Measurements from ENCODE around the gene SPATA2L. TPM values are rescaled to one million over a fixed set of nuclear protein-coding genes. Genes with fewer than 3 reads are reported as not detected.
A peak's percentile ranks its signal among the peaks of the same experiment; 100 is the strongest.
"Not testable (repeated sequence)": the region's sequence is repeated elsewhere in the genome, so short reads cannot be mapped to it uniquely, and the experiment has no call there.

Gene SPATA2L
- total RNA-seq, 1 donor from 2014 or later, result 2.3 TPM

DNA sequence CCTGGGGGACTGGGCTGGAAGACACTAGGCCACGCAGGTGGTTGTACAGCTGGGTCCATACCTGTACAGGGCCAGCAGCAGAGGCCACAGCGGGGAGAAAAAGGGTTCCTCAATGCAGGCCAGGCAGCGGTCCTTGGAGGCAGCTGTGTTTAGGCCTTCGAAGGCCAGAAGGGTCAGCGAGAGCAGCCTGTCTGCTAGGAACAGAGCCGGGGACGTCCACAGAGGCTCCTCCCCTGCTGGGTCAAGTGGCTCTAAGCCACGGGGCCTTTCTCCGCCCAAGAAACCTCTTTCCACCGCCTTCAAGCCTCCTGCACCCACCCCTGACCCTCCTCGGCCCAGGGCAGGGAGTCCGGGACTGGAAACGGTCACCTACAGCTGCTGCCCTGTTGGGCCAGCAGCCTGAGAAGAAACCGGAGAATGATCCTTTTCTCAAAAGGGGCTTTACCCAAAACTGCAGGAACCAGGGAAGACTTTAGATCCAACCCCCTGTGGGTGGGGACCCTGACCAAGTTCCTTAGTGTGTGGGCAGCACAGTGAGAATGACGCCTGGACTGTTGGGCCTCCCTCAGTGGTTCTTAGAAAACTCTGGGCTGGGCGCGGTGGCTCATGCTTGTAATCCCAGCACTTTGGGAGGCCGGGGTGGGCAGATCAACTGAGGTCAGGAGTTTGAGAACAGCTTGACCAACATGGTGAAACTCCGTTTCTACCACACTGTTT is 8.4 kb upstream of the SPATA2L start:
- no peak for ATAC-seq
- intact Hi-C loops (cut with micrococcal nuclease), result no loop called here
- DNase-seq, result no peak

DNA sequence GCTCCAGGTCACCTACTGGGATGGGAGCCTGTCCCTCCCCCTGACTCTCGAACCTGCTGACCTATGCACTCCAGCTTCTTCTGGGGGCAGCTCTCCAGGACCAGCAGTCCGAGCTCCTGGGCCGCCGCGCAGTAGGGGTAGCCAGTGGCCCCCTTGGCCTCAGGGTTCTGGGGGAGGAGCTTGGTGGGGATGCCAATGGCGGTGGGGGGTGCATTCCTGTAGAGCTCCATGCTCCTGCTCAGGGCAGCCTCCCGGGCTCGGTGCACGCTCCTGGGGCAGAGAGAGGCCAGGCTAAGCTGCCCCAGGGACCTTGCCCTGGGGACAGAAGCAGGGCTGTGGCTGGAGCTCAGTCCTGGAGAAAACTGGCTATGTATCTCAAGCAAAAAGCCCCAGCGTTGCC is 7.7 kb upstream of the SPATA2L start:
- ATAC-seq (no peak), DNase-seq (no peak)
- intact Hi-C loops (cut with micrococcal nuclease), result no loop called here

DNA sequence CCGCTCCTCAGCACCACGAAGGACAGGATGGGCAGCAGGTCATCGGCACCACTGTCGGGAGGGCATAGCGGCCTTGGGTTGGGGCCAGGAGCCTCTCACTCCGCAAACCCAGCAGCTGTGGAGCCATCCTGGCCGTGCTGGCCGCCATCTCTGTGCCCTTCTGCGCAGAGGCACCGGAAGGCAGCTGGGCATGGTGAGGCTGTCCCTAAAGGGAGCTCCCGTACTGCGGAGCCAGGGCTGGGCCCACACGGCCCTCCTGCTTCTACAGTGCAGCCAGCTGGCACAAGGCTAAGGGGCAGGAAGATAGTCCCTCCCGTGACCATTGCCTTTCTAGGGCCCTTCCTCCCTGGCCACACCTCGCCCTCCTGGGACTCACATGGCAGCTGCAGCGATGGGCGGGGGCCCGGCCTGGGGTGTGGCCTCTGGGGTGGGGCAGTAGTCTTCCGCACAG is 7.0 kb upstream of the SPATA2L start:
- ATAC-seq (peak; percentile 8), DNase-seq (no peak)
- intact Hi-C loops (cut with micrococcal nuclease), result no loop called here

DNA sequence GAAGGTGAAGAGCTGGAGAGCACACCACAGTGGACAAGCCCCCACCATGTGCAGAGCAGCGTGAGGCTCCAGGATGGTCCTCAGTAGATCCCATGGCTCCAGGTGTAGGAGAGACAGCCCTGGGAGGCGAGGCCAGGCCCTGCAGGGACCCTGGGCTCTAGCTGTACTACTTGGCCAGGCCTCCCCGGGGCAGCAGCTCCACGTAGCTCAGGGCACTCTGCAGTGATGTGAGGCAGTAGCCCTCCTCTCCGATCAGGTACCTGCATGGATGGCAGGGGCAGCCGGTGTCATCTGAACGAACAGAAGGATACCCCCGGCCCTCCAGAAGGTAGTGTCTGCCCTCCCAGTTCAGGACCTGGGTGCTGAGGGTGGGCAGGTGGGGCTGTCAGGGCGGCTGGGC is 6.2 kb upstream of the SPATA2L start:
- no peak for ATAC-seq
- intact Hi-C loops (cut with micrococcal nuclease), result no loop called here
- DNase-seq, result no peak

DNA sequence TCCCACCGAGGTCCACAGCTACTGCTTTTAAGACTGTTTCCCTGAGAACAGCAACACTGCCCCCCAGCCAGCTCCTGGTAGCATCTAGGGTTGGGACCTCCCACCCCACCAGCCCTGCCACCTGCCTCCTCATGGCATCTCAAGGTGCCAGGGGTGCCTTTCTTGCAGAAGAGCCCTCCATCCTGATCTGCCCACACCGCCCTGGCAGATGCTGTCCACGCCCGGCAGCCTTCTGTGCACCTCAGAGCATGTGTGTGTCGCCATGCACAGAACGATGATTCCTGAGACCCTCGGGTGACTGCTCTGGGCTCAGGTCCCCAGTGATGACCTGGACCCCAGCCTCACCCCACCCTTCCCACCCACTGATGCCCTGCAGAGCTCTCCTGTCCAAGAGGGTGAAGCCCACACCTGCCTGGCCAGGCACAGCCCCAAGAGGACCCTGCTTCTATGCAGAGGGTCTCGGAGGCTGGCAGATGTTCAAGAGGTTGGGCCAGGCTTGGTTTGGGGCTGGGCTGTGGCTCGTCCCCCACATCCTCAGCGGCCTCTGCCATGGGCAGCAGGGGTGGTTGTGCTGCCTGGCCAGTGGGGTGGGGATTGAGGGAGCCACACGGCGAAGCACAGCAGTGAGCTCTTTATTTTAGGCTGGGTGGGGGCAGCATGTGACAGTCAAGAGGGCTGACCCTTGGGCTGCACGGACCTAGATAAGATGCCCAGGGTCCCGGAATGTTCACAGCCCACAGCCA is 5.2 kb upstream of the SPATA2L start:
- intact Hi-C loops (cut with micrococcal nuclease), result no loop called here
- ATAC-seq (no peak), DNase-seq (no peak)

DNA sequence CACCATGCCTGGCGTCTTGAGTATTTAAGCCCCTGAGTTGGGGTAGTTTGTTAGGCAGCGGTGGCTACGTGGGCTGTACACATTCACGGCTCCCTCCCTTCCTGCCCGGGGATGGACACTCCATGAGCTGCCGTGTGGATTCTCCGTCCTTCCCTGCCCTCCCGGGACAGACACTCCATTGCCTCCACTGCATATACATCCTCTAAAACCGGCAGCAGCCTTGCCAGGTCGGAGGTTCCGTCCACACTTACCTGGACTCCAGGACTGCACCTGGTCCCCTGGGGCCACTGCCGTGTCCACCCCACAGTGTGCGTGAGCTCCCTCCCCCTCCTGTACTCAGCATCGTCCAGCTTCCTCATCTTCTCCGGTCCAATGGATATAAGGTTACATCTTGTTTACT is 3.5 kb upstream of the SPATA2L start:
- DNase-seq (no peak), ATAC-seq (no peak)
- intact Hi-C loops (cut with micrococcal nuclease), result no loop called here

DNA sequence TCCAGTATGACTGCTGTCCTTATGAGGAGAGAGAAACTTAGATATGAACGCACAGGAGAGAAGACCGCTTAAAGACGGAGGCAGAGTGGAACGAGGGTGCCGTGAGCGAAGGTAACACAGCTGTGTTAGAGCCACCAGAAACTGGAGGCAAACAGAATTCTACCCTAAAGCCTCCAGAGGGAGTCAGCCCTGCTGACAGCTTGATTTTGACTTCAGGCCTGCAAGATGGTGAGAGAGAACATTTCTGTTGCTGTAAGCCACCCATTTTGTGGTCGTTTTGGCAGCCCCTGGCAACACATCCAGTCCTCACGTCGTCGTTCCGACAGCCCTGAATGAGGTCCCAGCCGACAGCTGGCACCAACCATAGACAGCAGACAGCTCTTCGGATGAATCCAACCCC is 2.8 kb upstream of the SPATA2L start:
- intact Hi-C loops (cut with micrococcal nuclease), result no loop called here
- ATAC-seq (no peak), DNase-seq (no peak)

DNA sequence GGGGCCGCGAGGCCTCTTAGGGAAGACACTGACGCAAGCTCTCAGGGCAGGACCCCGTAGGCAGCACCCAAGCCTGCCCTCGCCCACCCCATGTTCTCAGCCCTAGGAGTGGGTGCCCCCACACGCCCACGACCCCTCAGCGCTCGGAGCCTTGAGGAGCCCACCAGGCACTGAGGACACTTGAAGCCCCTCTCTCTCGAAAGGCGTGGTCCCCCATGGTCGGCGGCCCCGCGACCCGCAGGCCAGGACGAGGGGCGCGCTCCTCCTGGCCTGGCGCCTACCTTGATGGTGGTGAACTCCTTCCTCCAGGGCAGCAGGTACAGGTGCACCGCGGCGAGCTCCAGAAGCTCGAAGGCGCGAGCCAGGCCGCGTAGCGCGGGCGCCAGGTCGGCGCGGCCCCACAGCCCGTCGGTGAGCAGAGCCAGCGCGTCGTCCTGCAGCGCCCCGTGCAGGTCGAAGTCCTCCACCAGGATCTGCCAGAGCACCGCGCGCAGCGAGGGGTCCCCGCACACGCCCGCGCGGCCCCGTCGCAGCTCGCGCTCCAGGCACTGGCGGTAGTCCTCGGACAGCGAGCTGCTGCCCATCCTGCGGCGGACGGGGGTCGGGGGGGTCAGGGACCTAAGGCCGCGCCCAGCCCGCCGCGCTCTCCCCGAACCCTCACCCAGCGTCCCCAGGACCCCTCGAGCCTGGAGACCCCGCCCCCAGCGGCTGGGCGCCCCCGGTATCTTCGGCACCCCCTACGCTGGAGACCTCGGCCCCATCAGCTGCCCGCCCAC is 668 bp downstream of the SPATA2L start:
- peak; percentile 5 for ATAC-seq
- intact Hi-C loops (cut with micrococcal nuclease), result no loop called here

DNA sequence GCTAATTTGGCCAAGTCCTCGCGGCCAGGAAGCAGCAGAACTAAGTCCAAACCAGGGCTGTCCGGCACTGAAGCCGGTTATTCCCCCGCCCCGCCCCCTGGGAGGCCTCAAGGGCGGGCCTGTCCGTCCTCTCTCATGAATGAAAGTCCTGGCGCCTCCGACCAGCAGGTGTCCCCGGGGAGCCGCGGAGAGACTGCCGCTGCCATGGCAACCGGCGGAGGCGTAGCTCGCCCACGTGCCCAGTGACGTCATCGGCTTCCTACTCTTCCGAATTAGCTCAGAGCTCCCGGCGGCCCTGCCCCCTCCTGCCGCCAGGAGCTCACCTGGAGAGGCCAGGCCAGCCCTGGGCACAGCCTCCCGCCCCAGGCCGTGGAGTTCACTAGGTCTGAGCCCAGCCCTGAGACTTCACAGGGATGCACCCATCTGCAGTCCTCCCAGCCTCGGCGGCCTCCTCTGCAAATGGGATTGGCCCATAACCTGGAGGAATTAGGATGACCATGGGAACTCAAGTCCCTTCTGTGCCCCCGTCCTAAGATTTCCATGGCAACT is 1.3 kb downstream of the SPATA2L start:
- DNase-seq, result peak; percentile 99
- peak; percentile 76 for ATAC-seq
- intact Hi-C loops (cut with micrococcal nuclease), result no loop called here

More for the DNA sequence above, 668 bp downstream of the SPATA2L start:
- DNase-seq, result peak; percentile 53

DNA sequence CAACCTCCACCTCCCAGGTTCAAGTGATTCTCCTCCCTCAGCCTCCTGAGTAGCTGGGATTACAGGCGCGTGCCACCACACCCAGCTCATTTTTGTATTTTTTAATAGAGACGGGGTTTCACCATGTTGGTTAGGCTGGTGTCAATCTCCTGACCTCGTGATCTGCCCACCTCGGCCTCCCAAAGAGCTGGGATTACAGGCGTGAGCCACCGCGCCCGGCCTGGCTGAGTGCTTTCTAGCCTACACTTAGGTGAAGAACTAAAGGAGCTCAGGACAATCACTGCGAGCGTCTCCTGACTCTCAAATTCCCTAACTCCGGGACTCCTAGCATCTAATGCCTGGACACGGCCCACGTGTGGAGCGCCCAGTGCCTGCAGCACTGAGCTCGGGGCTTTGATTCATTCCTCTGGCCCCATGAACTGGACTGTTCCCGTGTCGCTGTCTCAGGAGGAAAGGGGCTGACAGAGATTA is 1.8 kb downstream of the SPATA2L start:
- ATAC-seq; intact Hi-C loops (cut with micrococcal nuclease); DNase-seq: not testable (repeated sequence)

DNA sequence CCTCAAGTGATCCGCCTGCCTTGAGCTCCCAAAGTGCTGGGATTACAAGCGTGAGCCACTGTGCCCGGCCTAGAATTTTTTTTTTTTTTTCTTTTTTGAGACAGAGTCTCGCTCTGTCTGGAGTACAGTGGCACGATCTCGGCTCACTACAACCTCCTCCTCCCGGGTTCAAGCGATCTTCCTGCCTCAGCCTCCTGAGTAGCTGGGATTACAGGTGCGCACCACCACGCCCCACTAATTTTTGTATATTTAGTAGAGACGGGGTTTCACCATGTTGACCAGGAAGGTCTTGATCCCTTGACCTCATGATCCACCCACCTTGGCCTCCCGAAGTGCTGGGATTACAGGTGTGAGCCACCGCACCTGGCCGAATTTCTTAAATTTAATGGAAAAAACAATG is 2.8 kb downstream of the SPATA2L start:
- intact Hi-C loops (cut with micrococcal nuclease); DNase-seq; ATAC-seq: not testable (repeated sequence)

DNA sequence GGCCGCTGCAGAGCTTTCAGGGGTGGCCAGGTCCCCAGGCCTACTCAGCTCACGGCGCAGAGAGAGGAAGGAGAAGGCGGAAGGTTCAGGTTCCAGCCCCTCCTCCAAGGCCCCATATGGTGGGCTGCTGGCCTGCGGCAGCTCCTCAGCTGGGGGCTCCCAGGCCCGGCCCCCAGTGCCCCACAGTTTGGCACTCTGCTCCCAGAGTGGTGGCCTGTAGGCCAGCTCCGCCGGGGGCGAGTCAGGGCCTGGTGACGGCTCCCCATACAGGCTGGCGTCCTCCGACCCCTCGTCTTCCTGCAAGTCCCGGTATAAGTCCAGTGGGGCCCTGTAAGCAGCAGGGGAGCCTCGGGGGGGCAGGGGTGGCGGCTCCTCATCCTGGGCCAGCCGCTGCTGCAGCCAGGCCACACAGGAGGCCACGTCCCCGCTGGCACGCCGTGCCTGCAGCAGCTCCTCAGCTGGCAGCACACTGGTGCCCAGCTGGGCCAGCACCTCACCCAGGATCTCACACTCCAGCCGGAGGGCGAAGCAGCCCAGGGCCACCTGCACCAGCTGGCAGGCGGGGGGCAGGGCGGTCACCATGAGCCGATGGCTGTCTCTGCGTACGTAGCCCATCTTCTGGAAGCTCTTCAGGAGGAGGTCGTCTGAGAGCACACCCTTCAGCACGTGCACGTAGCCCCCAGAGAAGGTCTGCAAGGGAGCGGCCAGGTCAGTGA is 3.7 kb downstream of the SPATA2L start:
- no peak for ATAC-seq
- DNase-seq, result no peak
- intact Hi-C loops (cut with micrococcal nuclease), result no loop called here

DNA sequence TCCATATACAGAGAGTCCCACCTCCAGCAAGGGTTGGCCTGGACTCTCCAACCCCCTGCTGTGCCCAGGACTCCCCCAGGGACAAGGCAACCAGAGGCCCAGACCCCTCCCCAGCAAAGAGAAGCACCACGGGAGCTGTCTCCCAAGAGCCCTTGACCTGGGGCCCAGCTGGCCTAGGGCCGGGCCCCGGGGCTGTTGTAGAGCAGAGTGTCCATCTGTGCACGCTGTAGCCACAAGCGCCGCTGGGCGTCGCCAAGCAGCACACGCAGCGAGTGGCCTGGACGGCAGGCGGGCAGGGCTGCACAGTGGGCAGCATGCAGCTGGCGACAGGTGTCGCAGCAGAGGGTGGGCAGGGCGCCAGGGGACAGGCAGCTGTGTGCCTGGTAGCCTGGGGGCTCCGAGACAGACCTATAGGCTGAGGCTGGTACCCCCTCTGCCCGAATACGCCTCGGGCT is 4.3 kb downstream of the SPATA2L start:
- ATAC-seq (no peak), DNase-seq (no peak)
- intact Hi-C loops (cut with micrococcal nuclease), result no loop called here

DNA sequence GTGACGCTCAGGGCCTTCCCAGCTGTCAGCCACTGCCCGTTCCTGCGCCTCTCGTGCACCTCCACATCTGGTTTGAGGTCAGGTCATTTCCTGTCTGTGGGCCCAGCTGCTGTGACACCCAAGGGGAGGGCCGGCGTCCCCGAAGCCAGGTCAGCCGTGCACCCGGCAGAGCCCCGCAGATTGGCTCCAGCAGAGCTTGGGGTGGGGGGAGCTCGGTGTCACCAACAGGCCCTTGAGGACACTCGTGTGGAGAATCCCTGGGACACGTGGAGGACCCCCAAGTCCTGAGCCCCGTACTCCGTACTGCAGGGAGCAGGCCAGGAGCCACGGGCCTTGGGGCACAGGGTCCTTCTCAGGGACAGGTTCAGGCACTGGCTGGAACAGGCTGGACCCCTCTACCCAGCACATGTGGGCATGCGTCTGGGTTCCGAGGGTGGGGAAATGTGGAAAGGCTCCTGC is 4.8 kb downstream of the SPATA2L start:
- intact Hi-C loops (cut with micrococcal nuclease), result no loop called here
- DNase-seq, result no peak
- ATAC-seq, result no peak

DNA sequence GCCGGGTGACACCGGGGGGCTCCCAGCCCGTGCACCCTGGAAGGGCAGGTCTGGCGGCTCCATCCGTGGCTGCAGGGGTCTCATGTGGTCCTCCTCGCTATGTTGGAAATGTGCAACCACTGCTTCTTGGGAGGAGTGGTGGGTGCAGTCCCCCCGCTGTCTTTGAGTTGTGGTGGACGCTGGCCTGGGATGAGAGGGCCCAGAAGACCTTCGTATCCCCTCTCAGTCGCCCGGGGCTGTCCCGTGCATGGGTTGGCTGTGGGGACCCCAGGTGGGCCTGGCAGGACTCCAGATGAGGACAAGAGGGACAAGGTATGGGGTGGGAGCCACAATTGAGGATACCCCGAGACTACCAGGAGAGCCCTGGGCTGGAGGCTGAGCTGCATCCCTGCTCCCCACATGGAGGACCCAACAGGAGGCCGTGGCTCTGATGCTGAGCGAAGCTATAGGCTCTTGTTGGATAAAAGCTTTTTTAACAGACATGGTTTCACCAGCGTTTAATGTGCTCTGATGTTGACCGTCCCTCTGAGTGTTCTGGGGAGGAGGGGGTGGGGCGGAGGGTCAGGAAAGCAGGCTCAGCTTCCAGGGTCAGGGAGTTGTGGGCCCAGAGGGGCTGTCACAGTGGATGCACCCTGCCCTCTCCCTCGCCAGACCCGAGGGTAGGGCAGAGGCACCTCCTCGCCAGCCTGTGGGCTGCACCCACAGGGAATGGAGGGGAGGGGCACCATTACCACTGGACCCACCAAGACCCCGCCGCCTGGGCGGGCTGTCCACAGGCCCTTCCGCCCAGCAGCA is 5.4 kb downstream of the SPATA2L start:
- no peak for DNase-seq
- intact Hi-C loops (cut with micrococcal nuclease), result no loop called here
- no peak for ATAC-seq

DNA sequence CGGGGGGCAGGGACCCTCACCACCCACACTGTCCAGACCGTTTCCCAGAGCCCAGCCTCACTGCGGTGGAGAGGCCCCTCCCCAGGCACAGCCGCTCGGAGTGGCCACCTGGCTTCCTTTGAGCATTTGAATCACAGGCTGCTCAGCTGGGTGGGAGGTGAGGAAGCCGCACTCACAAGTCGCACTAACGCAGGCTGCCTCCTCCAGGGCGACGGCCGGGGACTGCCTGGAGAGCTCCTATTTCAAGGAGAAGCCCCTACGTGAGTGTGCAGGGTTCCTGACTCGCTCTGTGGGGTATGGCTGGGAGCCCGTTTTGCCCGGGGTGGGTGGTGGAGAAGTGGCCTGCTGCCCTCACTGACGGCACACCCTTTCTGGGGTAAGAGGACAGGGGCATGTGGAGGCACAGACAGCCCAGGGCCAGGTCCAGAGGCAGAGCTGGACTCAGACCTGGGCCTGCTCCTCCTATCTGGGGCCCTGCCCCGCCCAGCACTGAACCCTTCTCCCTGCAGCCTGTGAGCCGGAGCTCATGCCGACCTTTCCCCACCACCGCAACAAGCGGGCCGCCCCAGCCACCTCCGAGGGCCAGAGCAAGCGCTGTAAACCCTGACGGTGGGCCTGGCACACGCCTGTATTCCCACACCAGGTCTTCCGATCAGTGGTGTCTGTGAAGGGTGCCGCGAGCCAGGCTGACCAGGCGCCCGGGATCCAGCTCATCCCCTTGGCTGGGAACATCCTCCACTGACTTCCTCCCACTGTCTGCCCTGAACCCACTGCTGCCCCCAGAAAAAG is 6.2 kb downstream of the SPATA2L start:
- DNase-seq (no peak), ATAC-seq (no peak)
- intact Hi-C loops (cut with micrococcal nuclease), result no loop called here

DNA sequence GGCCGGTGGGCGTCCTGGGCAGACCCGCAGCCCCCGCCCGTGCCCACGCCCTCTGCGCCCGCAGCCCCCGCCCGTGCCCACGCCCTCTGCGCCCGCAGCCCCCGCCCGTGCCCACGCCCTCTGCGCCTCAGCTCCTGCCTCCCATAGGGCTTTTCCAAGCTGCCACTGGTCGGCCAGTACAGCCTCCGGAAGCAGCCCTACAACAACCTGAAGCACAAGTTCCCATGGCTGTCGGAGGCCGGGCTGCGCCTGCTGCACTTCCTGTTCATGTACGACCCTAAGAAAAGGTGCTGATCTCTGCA is 6.8 kb downstream of the SPATA2L start:
- intact Hi-C loops (cut with micrococcal nuclease); DNase-seq; ATAC-seq: not testable (repeated sequence)
